Measurements from ENCODE around the gene YOD1. TPM values are rescaled to one million over a fixed set of nuclear protein-coding genes. Genes with fewer than 3 reads are reported as not detected.
"Not testable (repeated sequence)": the region's sequence is repeated elsewhere in the genome, so short reads cannot be mapped to it uniquely, and the experiment has no call there.

YOD1 gene
- total RNA-seq, 1 donor from 2014 or later: 15.5 TPM

DNA sequence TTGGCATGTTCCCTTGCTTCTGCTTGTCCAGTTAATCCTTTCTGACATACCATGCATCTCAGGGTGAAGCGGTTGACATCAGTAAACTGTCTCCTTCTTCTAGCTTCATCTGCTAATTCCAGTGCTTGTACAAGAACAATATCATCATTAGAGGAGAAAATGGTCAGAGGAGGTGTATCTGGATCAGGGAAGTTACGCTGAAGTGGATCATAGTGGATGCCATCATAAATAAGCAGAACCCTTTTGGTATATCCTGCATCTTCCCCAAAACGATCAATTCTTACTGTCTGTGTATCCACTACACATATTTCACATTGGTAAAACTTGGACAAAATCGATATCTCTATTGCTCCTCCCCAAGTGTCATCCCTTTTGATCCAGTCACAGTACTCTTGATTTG, 2.0 kb downstream of the YOD1 start:
- DNase-seq (ENCODE audit: low read depth): no peak

DNA sequence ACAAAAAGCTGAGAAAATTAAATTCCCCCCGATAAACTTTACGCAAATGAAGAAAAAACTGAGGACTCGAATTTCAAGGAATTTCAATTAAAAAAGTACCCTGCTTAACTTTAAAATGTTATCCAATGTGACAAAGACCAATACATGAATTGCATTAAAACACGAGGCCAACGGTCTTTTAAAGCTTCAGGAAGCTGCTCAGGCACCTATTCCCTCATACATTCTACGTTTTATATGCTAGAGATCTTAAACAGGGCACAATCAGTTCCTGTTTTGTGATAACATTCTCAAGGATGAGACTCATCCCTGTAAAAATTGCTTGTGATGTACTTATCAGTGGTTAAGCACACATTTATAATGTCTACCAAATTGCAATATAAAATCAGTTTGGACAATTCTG, 3.0 kb downstream of the YOD1 start:
- no peak for DNase-seq (ENCODE audit: low read depth)

DNA sequence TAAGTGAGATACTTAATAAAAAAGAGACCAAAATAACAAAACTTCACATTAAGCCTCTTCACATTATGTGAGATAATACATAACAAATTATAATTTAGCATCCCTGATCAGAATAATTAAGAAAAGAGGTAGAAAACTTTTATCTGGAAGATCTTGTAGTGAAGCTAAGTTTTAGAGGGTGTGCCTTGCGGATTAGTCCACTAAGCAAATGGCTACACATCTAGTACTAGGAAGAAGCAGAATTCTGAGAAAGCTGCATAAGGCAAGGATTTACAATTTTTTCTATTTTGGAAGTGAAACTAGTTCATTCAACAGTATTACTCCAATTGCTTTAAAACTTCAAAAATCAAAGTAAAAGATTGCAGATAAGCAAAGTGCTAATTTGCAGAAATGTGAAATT, 3.5 kb downstream of the YOD1 start:
- no peak for DNase-seq (ENCODE audit: low read depth)

GRCh38 chr1:207045453-207045852, 5.6 kb downstream of the YOD1 start:
- no peak for DNase-seq (ENCODE audit: low read depth)

GRCh38 chr1:207041397-207041796, 9.6 kb downstream of the YOD1 start:
- not testable (repeated sequence) for DNase-seq (ENCODE audit: low read depth)

DNA sequence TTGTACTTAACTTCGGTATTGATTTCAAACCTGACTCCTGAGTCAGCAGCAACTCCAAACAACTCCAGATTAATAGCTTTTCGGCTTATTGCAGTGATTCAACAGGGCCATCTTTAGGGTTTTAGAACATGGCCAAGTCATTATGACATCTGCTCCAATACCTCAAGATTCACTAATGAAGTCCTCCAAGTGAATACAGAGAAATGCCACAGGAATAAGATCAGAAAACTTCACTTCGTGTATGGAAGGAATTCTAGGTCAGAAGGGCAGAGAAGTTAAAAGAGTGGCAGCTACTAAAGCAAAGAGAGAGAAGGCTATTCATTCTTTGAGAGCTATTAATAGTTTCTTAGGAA, 10.9 kb downstream of the YOD1 start:
- peak; percentile 43 for DNase-seq (ENCODE audit: low read depth)

GRCh38 chr1:207039380-207040180, 11.4 kb downstream of the YOD1 start:
- DNase-seq (ENCODE audit: low read depth): no peak

- DNase-seq (ENCODE audit: low read depth): no peak
Observed at GRCh38 chr1:207036865-207037264, 14.1 kb downstream of the YOD1 start.

GRCh38 chr1:207035877-207036551, 15.0 kb downstream of the YOD1 start:
- peak; percentile 69 for DNase-seq (ENCODE audit: low read depth)

- DNase-seq (ENCODE audit: low read depth): peak; percentile 98
Observed at GRCh38 chr1:207034998-207035397, 16.0 kb downstream of the YOD1 start.

DNA sequence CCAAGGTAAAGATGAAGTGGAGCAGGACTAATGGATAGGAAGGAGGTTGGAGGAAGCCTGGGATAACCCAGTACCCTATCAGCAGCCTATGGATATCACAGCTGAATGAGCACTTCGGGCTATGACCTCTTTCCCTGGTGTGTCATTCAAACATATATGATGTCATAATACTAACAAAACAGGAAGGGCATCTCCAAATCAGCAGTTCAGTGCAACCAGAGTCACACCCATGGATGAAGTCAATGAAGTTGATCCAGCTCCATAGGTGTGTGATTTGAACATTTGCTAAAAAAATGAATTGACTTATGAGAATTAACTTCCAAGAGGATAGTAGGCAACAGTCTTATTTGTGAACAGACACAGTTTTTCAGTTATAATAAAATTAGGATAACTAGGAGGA, 16.8 kb downstream of the YOD1 start:
- DNase-seq (ENCODE audit: low read depth): no peak

DNA sequence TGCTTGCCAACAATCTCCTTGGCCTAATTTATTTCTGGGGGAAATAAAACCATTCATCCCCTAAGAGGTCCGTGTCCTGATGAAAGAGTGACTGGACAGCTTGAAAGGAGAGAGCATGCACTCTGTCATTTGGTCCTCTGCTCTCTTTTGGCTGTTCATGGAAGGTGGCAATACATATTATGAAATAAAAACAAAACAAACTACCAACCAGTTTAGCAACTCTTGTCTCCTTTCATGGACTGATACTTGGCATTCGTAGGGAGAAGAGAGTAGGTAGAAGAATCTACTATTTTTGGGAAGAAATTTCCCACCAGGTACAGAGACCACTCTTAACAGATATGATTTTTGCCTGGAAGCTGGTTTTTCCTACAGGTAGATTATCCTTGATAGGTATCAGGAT, 17.7 kb downstream of the YOD1 start:
- DNase-seq (ENCODE audit: low read depth): no peak

DNA sequence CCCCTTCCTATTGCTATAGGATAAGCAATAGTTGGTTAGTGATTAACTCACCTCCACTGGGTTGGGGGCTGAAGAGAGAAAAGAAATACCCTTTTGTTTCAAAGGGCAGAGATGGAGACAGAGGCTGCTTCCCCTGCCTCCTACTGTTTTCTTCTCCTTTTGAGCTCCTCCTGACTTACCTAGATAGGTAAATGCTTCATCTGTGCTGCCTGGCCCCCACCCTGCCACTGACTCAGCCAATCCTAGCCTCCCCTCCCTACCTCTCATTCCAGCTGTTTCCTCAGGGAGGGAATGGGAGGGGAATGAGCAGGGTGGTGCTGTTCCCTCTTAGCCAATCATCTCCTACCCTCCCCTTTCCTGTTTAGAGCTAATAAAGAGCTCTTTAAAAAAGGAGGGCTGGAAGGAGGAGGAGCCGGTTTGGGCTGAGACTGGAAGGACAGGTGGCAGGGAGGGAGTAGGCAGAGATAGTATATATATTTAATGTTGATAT, 18.4 kb downstream of the YOD1 start, which contains the start of gene C1orf116:
TSS of gene C1orf116 (minus strand) at position 229 of the 490 bp plus-strand sequence. CDS start 5,158 bp downstream, outside the sequence.
- DNase-seq (ENCODE audit: low read depth): peak; percentile 84

GRCh38 chr1:207031632-207032264, 19.3 kb downstream of the YOD1 start:
- peak; percentile 59 for DNase-seq (ENCODE audit: low read depth)

GRCh38 chr1:207031016-207031415, 20.0 kb downstream of the YOD1 start:
- no peak for DNase-seq (ENCODE audit: low read depth)

GRCh38 chr1:207030522-207031009, 20.4 kb downstream of the YOD1 start:
- peak; percentile 67 for DNase-seq (ENCODE audit: low read depth)

GRCh38 chr1:207029701-207030521, 21.1 kb downstream of the YOD1 start:
- DNase-seq (ENCODE audit: low read depth): peak; percentile 45

- no peak for DNase-seq (ENCODE audit: low read depth)
Observed at GRCh38 chr1:207028884-207029650, 21.9 kb downstream of the YOD1 start.

DNA sequence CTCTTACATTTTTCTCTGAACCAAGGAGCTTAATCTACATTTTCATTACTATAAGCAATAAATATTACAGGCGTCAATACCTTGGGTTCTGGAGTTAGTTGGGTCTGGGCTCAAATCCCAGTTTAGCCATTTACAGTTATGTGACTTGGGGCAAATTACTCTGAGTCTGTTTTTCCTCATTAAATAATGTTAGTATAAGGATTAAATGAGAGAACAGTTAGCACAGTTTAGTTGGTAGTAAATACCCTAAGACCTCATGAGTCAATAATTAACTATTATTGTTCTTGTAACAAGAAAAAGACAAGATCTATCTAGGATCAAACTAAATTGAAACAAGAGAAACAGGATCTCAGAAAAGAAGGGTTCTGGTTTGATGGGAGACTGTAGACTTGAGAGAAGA, 23.1 kb downstream of the YOD1 start:
- DNase-seq (ENCODE audit: low read depth): peak; percentile 82

- DNase-seq (ENCODE audit: low read depth): peak; percentile 92
Observed at GRCh38 chr1:207027206-207027777, 23.7 kb downstream of the YOD1 start.
